Lower leg skin (tissue), 4 donors: ENCODE measurements around the gene ALDOC. TPM values are rescaled to one million over a fixed set of nuclear protein-coding genes. Genes with fewer than 3 reads are reported as not detected.
A peak's percentile ranks its signal among the peaks of the same experiment; 100 is the strongest.
"Not testable (repeated sequence)": the region's sequence is repeated elsewhere in the genome, so short reads cannot be mapped to it uniquely, and the experiment has no call there.

Source experiments
- DNase-seq, 2 donors: peaks; one replicate each; pipeline ENCODE4 v3.0.0-alpha.2; 2019; ENCODE audit warnings: low spot score in 2 of 2
- H3K4me3 ChIP-seq: fragments of 200-600 bp; sonication (generic); 2 replicates; pipeline ENCODE4 v1.5.1; 2017; ENCODE audit warnings: mild to moderate bottlenecking, low read depth; ENCODE audit not compliant: poor library complexity, severe bottlenecking
- POLR2A ChIP-seq, 2 donors: fragments of 450-650 bp; IDR thresholded peaks; one replicate each; pipeline ENCODE4 v1.6.1; 2016 to 2017; ENCODE audit warnings: antibody characterized with exemption in 2 of 2, mild to moderate bottlenecking in 1 of 2, moderate library complexity in 1 of 2
- WGBS, 2 donors: methylation state at CpG; one replicate each; pipeline ENCODE4 v1.1.5; 2018; 5-methylcytosine and 5-hydroxymethylcytosine counted together
- intact Hi-C: fragments of 100-400 bp; cut with DNase I; formaldehyde crosslinking; loops from one replicate; pipeline ENCODE4 v1.15.0; 2023; ENCODE audit warnings: low total_unique reads
- total RNA-seq, 4 donors: library from RNA; depleted of rRNA; stranded (reverse); fragments of >200 nt; gene quantifications; one replicate each; pipeline ENCODE4 v1.1.0, GENCODE V29; 2016
- TF ChIP-seq, protein P1 (sequence below), 3 donors: fragments of 450-650 bp; IDR thresholded peaks; one replicate each; pipeline ENCODE4 v1.5.1; 2016; ENCODE audit warnings: antibody characterized with exemption in 3 of 3, mild to moderate bottlenecking in 3 of 3, moderate library complexity in 2 of 3

ALDOC gene
- total RNA-seq, 4 donors from 2014 or later: 109 to 186 (median 138) TPM

GRCh38 chr17:28612531-28612930 lies 35.8 kb upstream of the ALDOC start:
- no peak overlapping the region for H3K4me3 ChIP-seq
- intact Hi-C loops: no loop called here
- DNase-seq: no peak
- TF ChIP-seq POLR2A (IDR thresholded peaks at IDR 0.05): no peak
- TF ChIP-seq, protein P1, sequence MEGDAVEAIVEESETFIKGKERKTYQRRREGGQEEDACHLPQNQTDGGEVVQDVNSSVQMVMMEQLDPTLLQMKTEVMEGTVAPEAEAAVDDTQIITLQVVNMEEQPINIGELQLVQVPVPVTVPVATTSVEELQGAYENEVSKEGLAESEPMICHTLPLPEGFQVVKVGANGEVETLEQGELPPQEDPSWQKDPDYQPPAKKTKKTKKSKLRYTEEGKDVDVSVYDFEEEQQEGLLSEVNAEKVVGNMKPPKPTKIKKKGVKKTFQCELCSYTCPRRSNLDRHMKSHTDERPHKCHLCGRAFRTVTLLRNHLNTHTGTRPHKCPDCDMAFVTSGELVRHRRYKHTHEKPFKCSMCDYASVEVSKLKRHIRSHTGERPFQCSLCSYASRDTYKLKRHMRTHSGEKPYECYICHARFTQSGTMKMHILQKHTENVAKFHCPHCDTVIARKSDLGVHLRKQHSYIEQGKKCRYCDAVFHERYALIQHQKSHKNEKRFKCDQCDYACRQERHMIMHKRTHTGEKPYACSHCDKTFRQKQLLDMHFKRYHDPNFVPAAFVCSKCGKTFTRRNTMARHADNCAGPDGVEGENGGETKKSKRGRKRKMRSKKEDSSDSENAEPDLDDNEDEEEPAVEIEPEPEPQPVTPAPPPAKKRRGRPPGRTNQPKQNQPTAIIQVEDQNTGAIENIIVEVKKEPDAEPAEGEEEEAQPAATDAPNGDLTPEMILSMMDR (IDR thresholded peaks at IDR 0.05): no peak
- 55 to 60% methylated on average over 2 of the region's 2 CpGs for WGBS, 2 donors

DNA sequence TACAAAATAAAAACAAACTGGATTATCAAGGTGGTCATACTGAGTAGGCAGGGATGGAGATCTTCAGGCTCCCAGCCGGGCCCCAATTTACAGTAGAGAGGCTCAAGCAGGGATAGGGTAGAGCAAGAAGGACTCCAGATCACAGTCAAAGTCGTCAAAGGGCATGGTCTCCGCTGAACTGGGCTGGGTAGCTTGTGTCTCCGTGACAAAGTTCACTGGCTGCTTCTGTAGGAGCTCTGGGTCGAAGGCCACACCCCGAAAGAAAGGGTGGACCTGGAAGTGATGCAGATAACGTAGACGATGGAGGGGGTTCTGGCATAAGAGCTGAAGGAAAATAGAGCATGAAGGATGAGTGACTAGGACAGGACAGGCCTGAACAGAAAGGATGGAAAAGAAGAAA lies 33.7 kb upstream of the ALDOC start:
- DNase-seq: no peak
- 88 to 94% methylated on average over 8 of the region's 8 CpGs for WGBS, 2 donors
- H3K4me3 ChIP-seq: no peak overlapping the region
- no peak for TF ChIP-seq POLR2A (IDR thresholded peaks at IDR 0.05)
- TF ChIP-seq, protein P1 (IDR thresholded peaks at IDR 0.05): no peak
- intact Hi-C loops: no loop called here

DNA sequence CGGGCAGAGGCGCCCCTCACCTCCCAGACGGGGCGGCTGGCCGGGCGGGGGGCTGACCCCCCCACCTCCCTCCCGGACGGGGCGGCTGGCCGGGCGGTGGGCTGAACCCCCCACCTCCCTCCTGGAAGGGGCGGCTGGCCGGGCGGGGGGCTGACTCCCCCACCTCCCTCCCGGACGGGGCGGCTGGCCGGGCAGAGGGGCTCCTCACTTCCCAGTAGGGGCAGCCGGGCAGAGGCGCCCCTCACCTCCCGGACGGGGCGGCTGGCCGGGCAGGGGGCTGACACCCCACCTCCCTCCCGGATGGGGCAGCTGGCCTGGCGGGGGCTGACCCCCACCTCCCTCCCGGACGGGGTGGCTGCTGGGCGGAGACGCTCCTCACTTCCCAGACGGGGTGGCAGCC lies 27.3 kb upstream of the ALDOC start:
- H3K4me3 ChIP-seq, DNase-seq, intact Hi-C loops: not testable (repeated sequence)
- WGBS, 2 donors: 92 to 93% methylated on average over 5 to 6 of the region's 31 CpGs

DNA sequence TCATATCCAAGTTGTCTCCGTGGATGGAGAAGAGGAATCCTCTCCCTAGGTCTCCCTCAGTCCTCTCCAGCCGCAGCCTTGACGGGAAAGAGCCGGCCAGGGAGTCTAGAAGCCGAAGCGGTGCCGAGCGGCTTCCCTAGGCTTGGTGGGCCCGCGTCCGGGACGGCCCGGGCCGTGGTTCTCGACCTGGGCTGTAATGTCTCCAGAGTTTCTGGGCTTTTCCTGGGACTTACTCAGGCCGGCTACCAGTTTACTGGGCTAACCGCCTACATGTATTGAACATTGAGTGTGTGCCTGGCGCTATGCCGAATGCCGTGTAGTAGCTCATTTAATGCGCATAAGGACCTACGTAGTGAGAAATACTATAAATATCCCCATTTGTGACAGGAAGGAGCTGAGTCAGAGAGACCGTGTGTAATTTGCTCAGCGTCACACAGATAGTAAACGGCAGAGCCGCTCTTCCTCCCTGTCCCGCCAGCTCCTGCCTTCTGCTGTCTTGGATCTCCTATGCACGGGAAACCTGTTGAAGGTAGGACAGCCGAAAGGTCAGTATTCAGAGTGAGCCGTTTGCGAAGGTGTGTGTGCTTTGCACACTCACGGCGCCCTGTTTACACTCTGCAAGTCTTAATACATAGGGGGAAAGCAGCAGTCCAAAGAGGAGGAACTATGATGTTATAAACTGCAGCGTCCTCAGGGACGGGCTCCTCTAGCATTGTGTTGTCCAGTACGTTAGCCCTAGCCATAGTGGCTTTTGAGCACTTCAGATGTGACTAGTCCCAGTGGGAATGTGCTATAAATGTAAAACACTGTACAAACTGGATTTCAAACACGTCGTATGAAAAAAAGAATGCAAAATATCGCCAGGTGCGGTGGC lies 22.9 kb upstream of the ALDOC start:
- DNase-seq: peak; percentile 43 to 88
- TF ChIP-seq, protein P1 (IDR thresholded peaks at IDR 0.05): no peak
- no peak for TF ChIP-seq POLR2A (IDR thresholded peaks at IDR 0.05)
- intact Hi-C loops: no loop called here
- H3K4me3 ChIP-seq: peak overlapping the region; percentile 25
- 4 to 6% methylated on average over 40 of the region's 40 CpGs for WGBS, 2 donors

- peak within 1 kb of the TSS; percentile 41 for H3K4me3 ChIP-seq
- DNase-seq: peak; percentile 91 to 99
- TF ChIP-seq POLR2A (IDR thresholded peaks at IDR 0.05): peak in 1 of 2 donors; percentile 73
- TF ChIP-seq, protein P1 (IDR thresholded peaks at IDR 0.05): no peak
- intact Hi-C loops: no loop called here
- 0 to 1% methylated on average over 21 to 38 of the region's 44 CpGs for WGBS, 2 donors
Measured at GRCh38 chr17:28598799-28599310, 22.2 kb upstream of the ALDOC start, which contains the start of gene SPAG5. SPAG5 (minus strand) TSS chr17:28599025; CDS start chr17:28598946, 79 bp downstream.

- DNase-seq: no peak
- H3K4me3 ChIP-seq: peak overlapping the region; percentile 41
- TF ChIP-seq POLR2A (IDR thresholded peaks at IDR 0.05): no peak
- TF ChIP-seq, protein P1 (IDR thresholded peaks at IDR 0.05): no peak
- 1 to 4% methylated on average over 17 of the region's 17 CpGs for WGBS, 2 donors
- intact Hi-C loops: no loop called here
Measured at GRCh38 chr17:28598389-28598788, 21.7 kb upstream of the ALDOC start.
